Endodermal cell (in vitro differentiated cells): ENCODE measurements around the gene KCNIP3. TPM values are rescaled to one million over a fixed set of nuclear protein-coding genes. Genes with fewer than 3 reads are reported as not detected.
A peak's percentile ranks its signal among the peaks of the same experiment; 100 is the strongest.

Experiments used
- DNase-seq: peaks from one replicate; pipeline ENCODE4 v3.0.0-alpha.2; 2017
- H3K27ac ChIP-seq: 2 replicates; pipeline ENCODE4 v1.5.1; 2013; ENCODE audit warnings: mild to moderate bottlenecking, low read depth, low read length, moderate library complexity
- H3K27me3 ChIP-seq: 2 replicates; pipeline ENCODE4 v1.6.1; 2013; ENCODE audit warnings: mild to moderate bottlenecking, low read length, moderate library complexity; ENCODE audit not compliant: insufficient read depth, control insufficient read depth, poor library complexity, severe bottlenecking
- H3K36me3 ChIP-seq: 2 replicates; pipeline ENCODE4 v1.7.0; 2013; ENCODE audit warnings: mild to moderate bottlenecking, low read length, moderate library complexity; ENCODE audit not compliant: control insufficient read depth, insufficient read depth
- H3K4me1 ChIP-seq: one replicate; pipeline ENCODE4 v1.7.0; 2013; ENCODE audit warnings: low read length; ENCODE audit not compliant: control insufficient read depth, insufficient read depth
- H3K4me3 ChIP-seq: 2 replicates; pipeline ENCODE4 v1.5.1; 2013; ENCODE audit warnings: mild to moderate bottlenecking, low read length, moderate library complexity
- H3K9ac ChIP-seq: 2 replicates; pipeline ENCODE4 v1.6.1; 2013; ENCODE audit warnings: mild to moderate bottlenecking, low read length, moderate library complexity; ENCODE audit not compliant: poor library complexity, severe bottlenecking; ENCODE audit errors: extremely low read depth
- H3K9me3 ChIP-seq: 2 replicates; pipeline ENCODE4 v1.6.1; 2013; ENCODE audit warnings: mild to moderate bottlenecking, low read length, moderate library complexity; ENCODE audit not compliant: control insufficient read depth
- H3K27ac Mint-ChIP-seq: 2 replicates; pipeline ENCODE4 v1.8.0; 2020; ENCODE audit warnings: mixed read lengths
- H3K27me3 Mint-ChIP-seq: 2 replicates; pipeline ENCODE4 v1.8.0; 2021; ENCODE audit warnings: mild to moderate bottlenecking, mixed read lengths; ENCODE audit not compliant: insufficient read depth
- H3K36me3 Mint-ChIP-seq: 2 replicates; pipeline ENCODE4 v1.8.0; 2020; ENCODE audit warnings: low read depth, mixed read lengths
- H3K4me1 Mint-ChIP-seq: 2 replicates; pipeline ENCODE4 v1.8.0; 2020; ENCODE audit warnings: mixed read lengths
- H3K4me3 Mint-ChIP-seq: 2 replicates; pipeline ENCODE4 v1.8.0; 2020; ENCODE audit warnings: mild to moderate bottlenecking, moderate library complexity, mixed read lengths
- H3K9me3 Mint-ChIP-seq: 2 replicates; pipeline ENCODE4 v1.8.0; 2020; ENCODE audit warnings: mild to moderate bottlenecking, mixed read lengths
- CTCF ChIP-seq: fragments of 200-600 bp; sonication (generic); conservative IDR thresholded peaks from 2 replicates; pipeline ENCODE4 v1.5.0; 2021; ENCODE audit warnings: antibody characterized with exemption, mild to moderate bottlenecking
- WGBS, 2 experiments: methylation state at CpG; one replicate each; pipeline versions ENCODE4 v1.1.5 to v1.1.7; 2013; ENCODE audit warnings: missing lambda C conversion rate in 2 of 2, mixed read lengths in 1 of 2; ENCODE audit not compliant: insufficient coverage in 1 of 2, insufficient read length in 1 of 2; 5-methylcytosine and 5-hydroxymethylcytosine counted together
- total RNA-seq, 2 donors: library from RNA; stranded (reverse); fragmentation: NEBNext Ultra II Directional in 1 of 2; extraction: Animal tissue kit (Norgen Biotek cat#: 25700) in 1 of 2; gene quantifications; 2 replicates in 1 of 2; 3 replicates in 1 of 2; pipeline ENCODE4 v1.2.1, GENCODE V29; 2021

Gene KCNIP3
- total RNA-seq, 2 donors from 2014 or later: 0.26 to 1.3 TPM

DNA sequence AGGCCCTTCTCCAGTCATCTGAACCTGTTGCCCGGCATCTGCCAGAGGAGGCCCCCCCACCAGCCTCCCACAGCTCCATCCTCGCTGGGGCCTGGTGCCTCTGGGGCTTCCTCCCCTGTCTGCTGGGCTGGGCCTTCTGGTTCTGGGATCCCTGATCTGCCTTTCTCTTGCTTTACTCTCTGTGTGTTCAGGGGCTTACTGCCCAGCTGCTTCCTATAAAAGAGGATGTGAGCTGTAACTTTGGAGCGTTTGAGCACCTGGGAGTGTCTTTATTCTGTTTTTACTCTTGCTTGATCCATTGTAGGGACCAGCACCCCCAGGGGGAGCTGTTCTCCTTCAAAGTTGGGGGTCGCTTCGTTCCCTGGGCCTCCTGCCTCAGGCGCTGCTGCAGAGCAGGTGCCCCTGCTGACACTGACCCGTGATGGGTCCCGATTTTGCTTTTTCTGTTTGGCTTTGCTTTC, 82.3 kb downstream of the KCNIP3 start:
- Mint-ChIP-seq H3K36me3 (no peaks in the 10 kb centered on the region), H3K27ac (no peak overlapping the region), H3K4me1 (no peaks in the 10 kb centered on the region), H3K9me3 (no peaks in the 10 kb centered on the region), H3K4me3 (no peak overlapping the region), H3K27me3 (peaks cover 4% of the 10 kb centered on the region)
- H3K4me3 ChIP-seq: no peak overlapping the region
- 60 to 61% methylated on average over 4 to 8 of the region's 8 CpGs for WGBS, 2 experiments
- peak; percentile 48 for TF ChIP-seq CTCF
- H3K27ac ChIP-seq: no peak overlapping the region
- no peaks in the 10 kb centered on the region for H3K27me3 ChIP-seq
- no peaks in the 10 kb centered on the region for H3K4me1 ChIP-seq
- no peaks in the 10 kb centered on the region for H3K9me3 ChIP-seq
- H3K9ac ChIP-seq: no peak overlapping the region
- H3K36me3 ChIP-seq: no peaks in the 10 kb centered on the region
- peak; percentile 73 for DNase-seq

DNA sequence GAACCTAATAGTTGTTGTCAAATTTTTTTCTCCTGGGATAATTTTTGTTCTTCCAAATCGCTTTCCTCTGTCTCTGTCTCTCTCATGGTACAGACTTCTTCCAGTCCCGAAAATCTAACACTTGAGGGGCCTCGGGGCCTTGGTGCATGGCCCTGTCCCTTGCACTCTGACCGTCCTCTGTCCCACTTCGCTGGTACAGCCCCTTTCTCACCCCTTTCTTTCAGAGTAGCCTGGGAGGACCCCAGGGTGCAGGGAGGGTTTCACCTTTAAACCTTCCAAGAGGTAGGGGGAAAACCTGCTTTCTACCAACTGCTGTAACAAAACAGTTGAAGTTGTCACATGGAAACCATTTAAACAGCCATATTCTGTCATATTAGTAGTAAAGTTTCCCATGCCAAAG, 83.1 kb downstream of the KCNIP3 start:
- TF ChIP-seq CTCF: no peak
- Mint-ChIP-seq H3K4me3 (no peak overlapping the region), H3K4me1 (no peaks in the 10 kb centered on the region), H3K9me3 (no peaks in the 10 kb centered on the region), H3K27me3 (peaks cover 4% of the 10 kb centered on the region), H3K36me3 (no peaks in the 10 kb centered on the region), H3K27ac (no peak overlapping the region)
- Histone ChIP-seq H3K9ac (no peak overlapping the region), H3K27me3 (no peaks in the 10 kb centered on the region), H3K9me3 (no peaks in the 10 kb centered on the region), H3K4me3 (no peak overlapping the region), H3K36me3 (no peaks in the 10 kb centered on the region), H3K27ac (no peak overlapping the region), H3K4me1 (no peaks in the 10 kb centered on the region)
- WGBS, 2 experiments: 76 to 97% methylated on average over 4 to 5 of the region's 5 CpGs
- peak; percentile 16 for DNase-seq

DNA sequence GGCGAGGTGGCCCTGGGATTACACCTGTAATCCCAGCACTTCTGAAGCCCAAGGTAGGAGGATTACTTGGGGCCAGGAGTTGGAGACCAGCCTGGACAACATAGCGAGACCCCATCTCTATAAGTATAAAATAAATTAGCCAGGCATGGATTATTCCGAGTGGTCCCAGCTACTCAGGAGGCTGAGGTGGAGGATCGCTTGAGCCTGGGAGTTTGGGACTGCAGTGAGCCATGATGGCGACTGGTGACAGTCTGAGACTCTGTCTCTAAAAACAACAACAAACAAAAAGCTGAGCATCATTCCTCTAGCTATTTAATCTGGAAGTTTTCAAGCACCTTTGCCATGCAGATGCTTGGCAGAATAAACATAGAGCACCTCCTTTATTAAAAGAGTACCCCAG, 83.6 kb downstream of the KCNIP3 start:
- WGBS, 2 experiments: 78 to 92% methylated on average over 4 to 5 of the region's 5 CpGs
- TF ChIP-seq CTCF: no peak
- no peaks in the 10 kb centered on the region for H3K9me3 Mint-ChIP-seq

More for the DNA sequence above, 83.6 kb downstream of the KCNIP3 start:
- Histone ChIP-seq H3K27ac (no peak overlapping the region), H3K9ac (no peak overlapping the region), H3K9me3 (no peaks in the 10 kb centered on the region), H3K27me3 (no peaks in the 10 kb centered on the region), H3K4me1 (no peaks in the 10 kb centered on the region), H3K36me3 (no peaks in the 10 kb centered on the region), H3K4me3 (no peak overlapping the region)
- H3K36me3 Mint-ChIP-seq: no peaks in the 10 kb centered on the region
- H3K27ac Mint-ChIP-seq: no peak overlapping the region
- DNase-seq: no peak
- H3K27me3 Mint-ChIP-seq: peaks cover 4% of the 10 kb centered on the region
- no peak overlapping the region for H3K4me3 Mint-ChIP-seq
- H3K4me1 Mint-ChIP-seq: no peaks in the 10 kb centered on the region
